ENCODE results near the gene LGR4. TPM values are rescaled to one million over a fixed set of nuclear protein-coding genes. Genes with fewer than 3 reads are reported as not detected.
A peak's percentile ranks its signal among the peaks of the same experiment; 100 is the strongest.

The LGR4 gene
- polyA plus RNA-seq, 4 donors: 132 to 156 (median 151) TPM

DNA sequence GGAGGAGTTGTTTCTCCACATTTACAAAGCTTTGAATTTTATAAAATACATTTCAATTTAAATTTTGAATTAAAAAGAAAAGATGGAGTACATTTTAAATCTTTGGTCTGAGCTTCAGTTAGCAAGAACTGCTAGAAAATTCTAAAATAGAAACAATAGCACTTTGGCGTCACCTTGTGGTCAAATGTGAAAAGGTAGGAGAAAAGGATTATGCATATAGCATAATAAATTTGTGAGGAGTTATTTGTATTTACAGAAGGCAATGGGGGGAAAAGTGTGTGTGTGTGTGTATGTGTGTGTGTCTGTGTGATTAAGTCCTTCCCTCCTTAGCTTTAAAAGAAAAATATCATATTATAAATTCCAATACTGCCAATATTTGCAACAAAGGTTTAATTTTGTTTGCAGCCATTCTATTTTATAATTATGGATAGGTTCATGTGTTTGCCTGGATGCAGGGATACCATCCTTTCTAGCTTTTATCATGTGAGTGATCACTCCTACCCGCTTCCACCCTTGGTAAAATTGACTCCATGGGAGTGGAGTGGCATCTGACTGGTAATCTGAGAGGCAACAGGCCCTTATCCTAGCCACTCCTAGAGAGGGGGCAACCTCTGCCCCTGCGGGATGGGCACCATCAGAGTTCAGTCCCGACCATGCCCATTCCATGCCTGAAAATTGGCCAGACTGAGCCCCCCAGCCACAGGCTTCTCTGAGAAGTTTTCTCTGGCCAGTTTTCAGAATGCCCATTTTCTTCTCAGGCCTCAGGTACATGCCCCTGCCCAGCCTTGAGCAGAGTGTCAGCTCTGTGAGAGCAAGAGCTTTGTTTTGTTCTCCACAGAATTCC, 13.6 kb upstream of the LGR4 start:
- peak in 1 of 4 donors; percentile 58 for DNase-seq (ENCODE audit: low read depth in 4 of 4, low spot score in 3 of 4)

DNA sequence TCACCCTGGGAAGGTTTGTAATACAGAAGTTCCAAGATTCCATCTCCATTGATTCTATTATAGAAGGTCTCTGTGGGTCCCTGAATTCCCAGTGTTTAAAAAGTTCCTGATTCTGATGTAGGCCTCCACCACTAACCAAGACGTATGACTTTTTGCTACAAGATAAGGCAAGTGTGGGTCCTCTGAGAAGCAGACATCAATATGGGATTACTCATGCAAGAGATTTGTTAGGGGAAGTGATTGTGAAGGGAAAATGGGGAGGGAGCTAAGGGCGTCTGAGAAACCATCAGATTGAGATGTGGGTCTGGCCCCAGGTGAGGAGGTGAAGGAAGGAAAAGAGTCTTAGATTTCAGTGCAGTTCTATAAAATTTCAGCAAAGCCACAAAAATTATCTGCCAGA, 10.2 kb upstream of the LGR4 start:
- no peak for DNase-seq (ENCODE audit: low read depth in 4 of 4, low spot score in 3 of 4)

GRCh38 chr11:27481992-27482391, 9.4 kb upstream of the LGR4 start:
- no peak for DNase-seq (ENCODE audit: low read depth in 4 of 4, low spot score in 3 of 4)

DNA sequence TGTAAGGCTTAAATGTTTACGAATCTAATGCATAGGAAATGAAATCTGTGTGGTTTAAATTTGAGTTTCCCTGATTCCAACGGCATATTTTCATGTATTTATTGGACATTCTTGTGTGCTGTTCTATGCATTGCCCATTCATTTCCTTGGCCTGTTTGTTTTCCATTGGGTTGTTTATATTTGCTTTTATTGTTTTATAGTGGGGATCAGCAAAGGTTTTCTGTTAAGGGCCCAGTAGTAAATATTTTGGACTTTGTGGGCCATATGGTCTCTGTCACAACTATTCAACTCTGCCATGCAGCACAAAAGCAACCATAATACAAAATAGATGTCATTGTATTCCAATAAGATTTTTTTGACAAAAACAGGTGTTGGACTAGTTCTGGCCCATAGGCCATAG, 5.2 kb upstream of the LGR4 start:
- DNase-seq (ENCODE audit: low read depth in 4 of 4, low spot score in 3 of 4): no peak

GRCh38 chr11:27477243-27477642, 4.7 kb upstream of the LGR4 start:
- no peak for DNase-seq (ENCODE audit: low read depth in 4 of 4, low spot score in 3 of 4)

- no peak for DNase-seq (ENCODE audit: low read depth in 4 of 4, low spot score in 3 of 4)
Observed at GRCh38 chr11:27475622-27476021, 3.0 kb upstream of the LGR4 start.

- no peak for DNase-seq (ENCODE audit: low read depth in 4 of 4, low spot score in 3 of 4)
Observed at GRCh38 chr11:27473017-27473406, 422 bp upstream of the LGR4 start.

DNA sequence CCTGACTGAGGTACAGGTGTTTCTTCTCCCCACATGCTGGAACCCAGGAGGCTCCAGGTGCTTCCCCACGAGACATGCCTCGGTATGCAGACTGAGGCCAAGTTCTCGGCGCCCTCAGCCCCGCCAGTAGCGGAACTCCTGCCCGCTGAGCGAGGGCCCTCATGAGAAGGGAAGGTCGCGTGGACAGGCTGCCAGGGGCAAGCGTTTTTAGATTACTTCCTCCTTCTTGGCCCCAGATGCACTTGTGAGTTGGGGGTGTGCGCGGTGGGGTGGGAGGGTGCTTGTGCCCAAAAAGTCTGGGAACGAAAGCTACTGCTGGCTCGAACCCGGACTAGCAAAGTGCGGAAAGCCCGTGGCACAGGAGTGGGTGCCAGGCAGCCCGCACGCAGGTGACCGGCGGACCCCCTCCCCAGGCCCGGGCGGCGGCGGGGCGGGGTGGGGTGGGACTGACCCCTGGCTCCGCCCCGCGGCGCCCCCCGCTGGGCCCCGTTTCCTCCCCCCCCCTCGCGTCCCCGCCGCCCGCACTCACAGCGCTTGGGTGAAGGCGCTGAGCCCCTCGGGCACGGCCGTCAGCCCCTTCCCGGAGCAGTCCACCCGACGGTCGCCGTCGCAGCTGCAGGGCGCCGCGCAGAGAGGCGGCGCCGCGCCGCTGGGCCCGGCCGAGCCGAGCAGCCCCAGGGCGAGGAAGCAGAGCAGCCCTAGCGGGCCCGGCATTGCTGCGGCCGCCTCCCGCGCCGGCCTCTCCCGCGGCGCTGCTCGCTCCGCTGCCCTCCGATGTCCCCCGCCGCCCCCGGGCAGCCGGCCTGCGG, 797 bp downstream of the LGR4 start:
- DNase-seq (ENCODE audit: low read depth in 4 of 4, low spot score in 3 of 4): no peak

GRCh38 chr11:27470826-27471588, 1.6 kb downstream of the LGR4 start:
- no peak for DNase-seq (ENCODE audit: low read depth in 4 of 4, low spot score in 3 of 4)

- no peak for DNase-seq (ENCODE audit: low read depth in 4 of 4, low spot score in 3 of 4)
Observed at GRCh38 chr11:27470166-27470565, 2.4 kb downstream of the LGR4 start.

- no peak for DNase-seq (ENCODE audit: low read depth in 4 of 4, low spot score in 3 of 4)
Observed at GRCh38 chr11:27468995-27469695, 3.4 kb downstream of the LGR4 start.

DNA sequence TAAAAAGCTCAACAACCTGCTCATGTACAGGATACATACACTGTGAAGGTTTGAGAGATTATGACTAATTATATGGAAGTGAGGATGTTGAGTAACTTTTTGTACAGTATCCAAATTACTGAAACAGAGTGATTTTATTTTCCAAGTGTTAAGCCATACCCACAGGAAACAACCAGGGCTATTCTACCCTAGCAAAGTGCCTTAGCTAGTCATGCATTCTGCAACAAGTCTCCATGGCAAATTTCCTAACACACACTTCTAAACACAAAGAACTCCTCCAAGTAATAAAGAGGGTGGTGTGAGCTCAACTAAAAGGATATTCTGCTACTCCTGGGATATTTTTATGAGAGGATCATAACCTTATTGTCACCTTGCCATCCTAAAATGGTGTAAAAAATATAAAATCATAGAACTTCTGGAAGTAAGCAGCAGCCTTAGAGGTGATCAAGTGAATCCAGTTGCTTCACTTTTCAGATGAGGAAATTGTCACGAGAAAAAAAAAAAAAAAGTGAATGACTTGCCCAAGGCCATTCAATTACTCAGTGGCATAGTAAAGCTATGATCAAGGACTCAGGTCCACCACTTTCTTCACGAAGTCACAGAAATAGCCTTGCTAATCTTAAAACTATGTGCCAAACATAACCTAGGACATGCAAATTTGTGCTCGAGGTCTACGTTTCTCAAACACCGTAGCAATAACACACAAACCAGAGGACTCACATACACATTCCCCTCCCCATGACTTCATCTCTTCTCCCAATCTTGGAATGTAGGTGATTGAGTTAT, 4.2 kb downstream of the LGR4 start:
- no peak for DNase-seq (ENCODE audit: low read depth in 4 of 4, low spot score in 3 of 4)

DNA sequence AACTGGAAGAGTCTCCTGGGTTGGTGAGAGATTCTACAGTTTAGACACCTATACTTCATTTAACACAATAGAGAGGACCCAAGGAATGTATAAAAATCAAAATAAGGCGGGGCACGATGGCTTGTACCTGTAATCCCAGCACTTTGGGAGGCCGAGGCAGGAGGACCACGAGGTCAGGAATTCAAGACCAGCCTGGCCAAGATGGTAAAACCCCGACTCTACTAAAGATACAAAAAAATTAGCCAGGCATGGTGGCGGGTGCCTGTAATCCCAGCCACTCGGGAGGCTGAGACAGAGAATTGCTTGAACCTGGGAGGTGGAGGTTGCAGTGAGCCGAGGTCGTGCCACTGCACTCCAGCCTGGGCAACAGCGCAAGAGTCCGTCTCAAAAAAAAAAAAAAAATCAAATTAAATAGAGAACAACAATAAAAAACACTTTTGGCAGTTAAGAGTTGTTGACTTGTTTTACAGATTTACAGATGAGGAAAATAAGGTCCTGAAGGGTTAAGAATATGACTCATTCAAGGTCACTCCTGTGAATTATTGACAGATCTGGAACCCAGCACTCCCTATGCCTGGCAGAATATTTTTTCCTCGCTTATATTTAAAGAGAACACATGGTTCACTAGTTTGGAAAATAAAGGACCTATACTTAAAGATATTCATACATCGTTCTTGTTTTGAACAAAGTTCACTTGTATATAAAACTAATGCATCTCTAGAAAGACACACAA, 5.2 kb downstream of the LGR4 start:
- no peak for DNase-seq (ENCODE audit: low read depth in 4 of 4, low spot score in 3 of 4)

DNA sequence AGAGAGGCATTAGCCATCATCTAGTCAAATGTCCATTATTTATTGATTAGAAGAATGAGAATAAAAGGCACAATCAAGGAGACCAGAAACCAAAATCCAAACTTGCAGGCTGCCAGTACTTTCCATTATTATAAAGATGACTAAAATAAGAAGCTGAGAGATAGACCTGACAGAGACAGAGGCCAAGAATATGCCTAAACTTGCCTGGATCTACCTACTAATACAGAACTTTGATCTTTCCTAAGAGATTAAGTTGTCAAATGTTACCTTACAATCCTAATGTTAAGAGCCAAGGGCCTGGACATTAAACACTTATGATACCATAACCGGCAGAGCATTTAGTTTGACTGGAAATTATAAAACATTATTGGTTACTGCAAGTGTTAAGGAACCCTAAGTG, 6.2 kb downstream of the LGR4 start:
- DNase-seq (ENCODE audit: low read depth in 4 of 4, low spot score in 3 of 4): no peak

DNA sequence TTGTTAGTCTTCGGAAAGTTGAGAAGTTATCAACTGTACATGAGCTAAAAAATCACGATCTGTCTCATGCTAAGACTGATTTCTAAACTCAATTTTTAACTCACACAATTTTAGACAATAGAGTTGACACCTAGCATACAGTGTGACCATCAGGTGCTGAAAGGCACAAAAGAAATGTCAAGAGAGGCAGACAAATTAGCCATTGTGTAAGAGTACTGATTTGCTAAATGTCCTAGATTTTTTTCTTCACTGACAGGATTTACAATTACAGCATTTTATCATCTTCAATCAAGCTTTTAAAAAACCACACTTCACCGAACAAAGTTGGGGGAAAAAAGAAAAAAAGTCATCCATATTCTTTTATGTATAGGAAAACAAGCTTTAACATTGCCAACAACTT, 7.0 kb downstream of the LGR4 start:
- DNase-seq (ENCODE audit: low read depth in 4 of 4, low spot score in 3 of 4): no peak

- no peak for DNase-seq (ENCODE audit: low read depth in 4 of 4, low spot score in 3 of 4)
Observed at GRCh38 chr11:27464909-27465308, 7.7 kb downstream of the LGR4 start.

DNA sequence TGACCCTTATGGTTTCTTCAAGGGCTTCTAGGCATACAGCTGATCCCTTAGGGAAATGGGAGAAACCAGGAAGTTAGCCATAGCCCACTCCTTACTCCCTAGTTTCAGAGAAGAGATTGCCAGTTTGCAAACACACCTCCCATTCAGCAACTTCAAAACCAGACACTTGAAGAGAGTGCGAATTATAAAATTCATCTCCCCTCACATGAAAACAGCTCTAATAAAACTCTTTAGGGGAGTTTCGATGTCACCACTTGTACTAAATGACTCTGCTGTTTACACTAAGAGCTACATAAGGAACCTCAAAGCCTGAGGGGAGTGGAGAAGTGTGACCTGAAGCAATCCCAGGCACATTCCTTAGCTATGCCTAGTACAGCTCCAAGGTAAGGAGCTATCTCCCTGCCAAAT, 8.3 kb downstream of the LGR4 start:
- no peak for DNase-seq (ENCODE audit: low read depth in 4 of 4, low spot score in 3 of 4)

GRCh38 chr11:27462543-27462942, 10.0 kb downstream of the LGR4 start:
- no peak for DNase-seq (ENCODE audit: low read depth in 4 of 4, low spot score in 3 of 4)

Measured in right renal pelvis (tissue), 4 donors.